Measurements from ENCODE around the gene PCDHB14. TPM values are rescaled to one million over a fixed set of nuclear protein-coding genes. Genes with fewer than 3 reads are reported as not detected.
"Not testable (repeated sequence)": the region's sequence is repeated elsewhere in the genome, so short reads cannot be mapped to it uniquely, and the experiment has no call there.

PCDHB14 gene
- total RNA-seq, 4 donors from 2014 or later, result 0.62 to 1.9 (median 0.76) TPM

DNA sequence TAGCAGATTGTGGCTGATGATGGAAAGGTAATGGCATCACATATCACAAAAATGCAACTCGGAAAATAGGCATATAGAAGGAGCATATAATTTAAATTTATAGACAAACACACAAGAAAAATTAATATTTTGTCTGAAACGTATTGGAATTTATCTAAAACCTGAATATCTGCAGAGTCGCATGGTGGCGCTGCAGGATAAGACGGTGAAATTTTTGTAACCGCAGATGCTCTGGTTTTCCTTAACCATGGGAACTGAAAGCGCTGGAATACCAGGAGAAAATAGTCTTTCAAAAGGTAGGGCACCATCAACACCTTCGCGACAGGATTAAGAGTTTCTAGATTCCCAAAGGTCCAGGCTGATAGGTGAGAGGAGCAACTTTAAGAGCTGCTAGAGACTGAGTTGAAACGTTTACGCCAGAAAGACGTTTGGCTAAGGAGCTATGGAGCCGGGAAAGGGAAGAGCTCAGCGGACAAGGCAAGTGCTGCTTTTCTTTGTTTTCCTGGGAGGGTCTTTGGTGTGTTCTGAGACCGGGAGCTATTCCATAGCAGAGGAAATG is 11.0 kb downstream of the PCDHB14 start:
- DNase-seq, result no peak
- H3K4me1 ChIP-seq, result no peaks in the 10 kb centered on the region
- peaks cover 6 to 55% (median 6%) of the 10 kb centered on the region in 3 donors for H3K9me3 ChIP-seq
- no peak for ATAC-seq
- TF ChIP-seq POLR2A (IDR thresholded peaks at IDR 0.05) (no peak), CTCF (IDR thresholded peaks at IDR 0.05 in 4 of 5, conservative IDR thresholded peaks at IDR 0.05 in 1 of 5) (no peak)
- peaks cover 0 to 21% (median 0%) of the 10 kb centered on the region in 3 donors for H3K27me3 ChIP-seq
- intact Hi-C loops (cut with DNase I; ENCODE audit: low total_unique reads), result no loop called here
- H3K4me3 ChIP-seq, result peak overlapping the region in 2 of 4 donors; percentile 14 to 45
- H3K36me3 ChIP-seq, result no peaks in the 10 kb centered on the region
- H3K27ac ChIP-seq, result no peak overlapping the region
- in situ Hi-C loops (cut with MboI; ENCODE audit: low sequenced_read_pairs in 4 of 4), result no loop called here

DNA sequence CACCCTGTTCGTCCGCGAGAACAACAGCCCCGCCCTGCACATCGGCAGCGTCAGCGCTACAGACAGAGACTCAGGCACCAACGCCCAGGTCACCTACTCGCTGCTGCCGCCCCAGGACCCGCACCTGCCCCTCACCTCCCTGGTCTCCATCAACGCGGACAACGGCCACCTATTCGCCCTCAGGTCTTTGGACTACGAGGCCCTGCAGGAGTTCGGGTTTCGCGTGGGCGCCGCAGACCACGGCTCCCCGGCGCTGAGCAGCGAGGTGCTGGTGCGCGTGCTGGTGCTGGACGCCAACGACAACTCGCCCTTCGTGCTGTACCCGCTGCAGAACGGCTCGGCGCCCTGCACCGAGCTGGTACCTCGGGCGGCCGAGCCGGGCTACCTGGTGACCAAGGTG is 12.8 kb downstream of the PCDHB14 start:
- H3K36me3 ChIP-seq; H3K27ac ChIP-seq; in situ Hi-C loops (cut with MboI; ENCODE audit: low sequenced_read_pairs in 4 of 4); DNase-seq; H3K4me3 ChIP-seq; intact Hi-C loops (cut with DNase I; ENCODE audit: low total_unique reads); ATAC-seq; H3K4me1 ChIP-seq: not testable (repeated sequence)
- Histone ChIP-seq H3K9me3 (peaks cover 6 to 61% (median 6%) of the 10 kb centered on the region in 3 donors), H3K27me3 (peaks cover 0 to 29% (median 0%) of the 10 kb centered on the region in 3 donors)

DNA sequence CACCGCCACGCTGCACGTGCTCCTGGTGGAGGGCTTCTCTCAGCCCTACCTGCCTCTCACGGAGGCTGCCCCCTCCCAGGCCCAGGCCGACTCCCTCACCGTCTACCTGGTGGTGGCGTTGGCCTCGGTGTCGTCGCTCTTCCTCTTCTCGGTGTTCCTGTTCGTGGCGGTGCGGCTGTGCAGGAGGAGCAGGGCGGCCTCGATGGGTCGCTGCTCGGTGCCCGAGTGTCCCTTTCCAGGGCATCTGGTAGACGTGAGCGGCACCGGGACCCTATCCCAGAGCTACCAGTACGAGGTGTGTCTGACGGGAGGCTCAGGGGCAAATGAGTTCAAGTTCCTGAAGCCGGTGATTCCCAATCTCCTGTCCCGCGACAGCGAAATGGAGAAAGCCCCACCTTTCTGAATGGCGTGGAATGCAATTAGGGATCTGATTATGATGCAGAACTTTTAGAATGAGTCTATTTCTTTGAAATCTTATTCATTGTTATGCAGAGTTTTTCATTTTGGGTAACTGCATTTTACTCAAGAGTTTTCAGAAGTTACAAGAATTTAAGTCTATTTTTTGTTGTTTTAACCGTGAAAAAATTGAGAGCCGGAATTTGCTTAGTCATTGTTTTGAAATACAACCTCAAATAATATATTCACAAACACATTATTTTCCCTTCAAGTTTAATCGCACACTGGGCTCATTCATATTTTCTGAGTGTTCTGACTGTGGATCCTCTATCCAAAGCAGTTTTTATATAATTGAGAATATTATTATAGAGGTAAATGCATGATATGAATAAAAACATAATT is 13.6 kb downstream of the PCDHB14 start:
- H3K27me3 ChIP-seq, result peaks cover 0 to 31% (median 0%) of the 10 kb centered on the region in 3 donors
- DNase-seq, result no peak
- H3K9me3 ChIP-seq, result peaks cover 6 to 68% (median 6%) of the 10 kb centered on the region in 3 donors
- ATAC-seq, result no peak
- no peaks in the 10 kb centered on the region for H3K36me3 ChIP-seq
- TF ChIP-seq CTCF (IDR thresholded peaks at IDR 0.05 in 4 of 5, conservative IDR thresholded peaks at IDR 0.05 in 1 of 5), result no peak
- no peak for TF ChIP-seq POLR2A (IDR thresholded peaks at IDR 0.05)
- no peak overlapping the region for H3K27ac ChIP-seq
- in situ Hi-C loops (cut with MboI; ENCODE audit: low sequenced_read_pairs in 4 of 4) (no loop called here), intact Hi-C loops (cut with DNase I; ENCODE audit: low total_unique reads) (no loop called here)
- H3K4me1 ChIP-seq, result no peaks in the 10 kb centered on the region
- no peak overlapping the region for H3K4me3 ChIP-seq

DNA sequence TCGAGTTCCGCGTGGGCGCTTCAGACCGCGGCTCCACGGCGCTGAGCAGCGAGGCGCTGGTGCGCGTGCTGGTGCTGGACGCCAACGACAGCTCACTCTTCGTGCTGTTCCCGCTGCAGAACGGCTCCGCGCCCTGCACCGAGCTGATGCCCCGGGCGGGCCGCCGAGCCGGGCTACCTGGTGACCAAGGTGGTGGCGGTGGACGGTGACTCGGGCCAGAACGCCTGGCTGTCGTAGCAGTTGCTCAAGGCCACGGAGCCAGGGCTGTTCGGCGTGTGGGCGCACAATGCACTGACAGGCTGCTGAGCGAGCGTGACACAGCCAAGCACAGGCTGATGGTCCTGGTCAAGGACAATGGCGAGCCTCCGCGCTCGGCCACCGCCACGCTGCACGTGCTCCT is 18.4 kb downstream of the PCDHB14 start:
- Histone ChIP-seq H3K27me3 (peaks cover 0 to 16% (median 0%) of the 10 kb centered on the region in 3 donors), H3K4me3 (no peak overlapping the region), H3K9me3 (peaks cover 0 to 79% (median 6%) of the 10 kb centered on the region in 3 donors), H3K4me1 (no peaks in the 10 kb centered on the region), H3K27ac (no peak overlapping the region), H3K36me3 (no peaks in the 10 kb centered on the region)
- in situ Hi-C loops (cut with MboI; ENCODE audit: low sequenced_read_pairs in 4 of 4) (no loop called here), intact Hi-C loops (cut with DNase I; ENCODE audit: low total_unique reads) (no loop called here)
- ATAC-seq (no peak), DNase-seq (no peak)
- no peak for TF ChIP-seq POLR2A (IDR thresholded peaks at IDR 0.05)
- no peak for TF ChIP-seq CTCF (IDR thresholded peaks at IDR 0.05 in 4 of 5, conservative IDR thresholded peaks at IDR 0.05 in 1 of 5)

DNA sequence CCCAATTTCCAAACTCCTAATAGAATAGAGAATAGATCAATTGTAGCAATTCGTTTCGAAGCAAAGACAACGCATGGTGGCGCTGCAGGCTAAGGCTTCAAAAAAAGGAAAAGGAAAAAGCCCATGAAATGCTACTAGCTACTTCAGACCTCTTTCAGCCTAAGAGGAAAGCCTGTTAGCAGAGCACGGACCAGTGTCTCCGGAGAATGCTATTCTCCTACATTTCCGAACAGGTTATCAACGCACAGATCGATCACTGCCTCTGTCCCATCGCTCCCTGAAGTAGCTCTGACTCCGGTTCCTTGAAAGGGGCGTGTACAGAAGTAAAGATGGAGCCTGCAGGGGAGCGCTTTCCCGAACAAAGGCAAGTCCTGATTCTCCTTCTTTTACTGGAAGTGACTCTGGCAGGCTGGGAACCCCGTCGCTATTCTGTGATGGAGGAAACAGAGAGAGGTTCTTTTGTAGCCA is 22.1 kb downstream of the PCDHB14 start, which contains the start of gene PCDHB15:
Gene PCDHB15, plus strand, starts transcription at position 146 of the 468 bp plus-strand sequence. Its CDS starts 184 bp downstream, at position 330.
- intact Hi-C loops (cut with DNase I; ENCODE audit: low total_unique reads), result no loop called here
- H3K9me3 ChIP-seq, result peaks cover 0 to 59% (median 9%) of the 10 kb centered on the region in 3 donors
- H3K36me3 ChIP-seq, result peaks cover 0 to 5% of the 10 kb centered on the region in 2 donors
- peaks cover 0 to 23% (median 0%) of the 10 kb centered on the region in 3 donors for H3K27me3 ChIP-seq
- in situ Hi-C loops (cut with MboI; ENCODE audit: low sequenced_read_pairs in 4 of 4), result no loop called here
- ATAC-seq (no peak), DNase-seq (no peak)
- TF ChIP-seq CTCF (IDR thresholded peaks at IDR 0.05 in 4 of 5, conservative IDR thresholded peaks at IDR 0.05 in 1 of 5), result peak in 2 of 5 experiments; percentile 13 to 43
- no peak for TF ChIP-seq POLR2A (IDR thresholded peaks at IDR 0.05)
- no peaks in the 10 kb centered on the region for H3K4me1 ChIP-seq
- H3K4me3 ChIP-seq, result peak within 1 kb of the TSS; percentile 8 to 39 (median 26)
- no peak within 1 kb of the TSS for H3K27ac ChIP-seq

DNA sequence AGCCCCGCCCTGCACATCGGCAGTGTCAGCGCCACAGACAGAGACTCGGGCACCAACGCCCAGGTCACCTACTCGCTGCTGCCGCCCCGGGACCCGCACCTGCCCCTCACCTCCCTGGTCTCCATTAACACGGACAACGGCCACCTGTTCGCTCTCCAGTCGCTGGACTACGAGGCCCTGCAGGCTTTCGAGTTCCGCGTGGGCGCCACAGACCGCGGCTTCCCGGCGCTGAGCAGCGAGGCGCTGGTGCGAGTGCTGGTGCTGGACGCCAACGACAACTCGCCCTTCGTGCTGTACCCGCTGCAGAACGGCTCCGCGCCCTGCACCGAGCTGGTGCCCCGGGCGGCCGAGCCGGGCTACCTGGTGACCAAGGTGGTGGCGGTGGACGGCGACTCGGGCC is 23.8 kb downstream of the PCDHB14 start:
- H3K36me3 ChIP-seq; intact Hi-C loops (cut with DNase I; ENCODE audit: low total_unique reads); ATAC-seq; H3K4me1 ChIP-seq; DNase-seq; H3K27ac ChIP-seq; in situ Hi-C loops (cut with MboI; ENCODE audit: low sequenced_read_pairs in 4 of 4); H3K4me3 ChIP-seq: not testable (repeated sequence)
- Histone ChIP-seq H3K9me3 (peaks cover 0 to 60% (median 9%) of the 10 kb centered on the region in 3 donors), H3K27me3 (peaks cover 0 to 14% (median 0%) of the 10 kb centered on the region in 3 donors)

GRCh38 chr5:141247434-141247833 is 24.3 kb downstream of the PCDHB14 start:
- peaks cover 0 to 60% (median 9%) of the 10 kb centered on the region in 3 donors for H3K9me3 ChIP-seq
- ATAC-seq; H3K27ac ChIP-seq; intact Hi-C loops (cut with DNase I; ENCODE audit: low total_unique reads); H3K4me3 ChIP-seq; DNase-seq; in situ Hi-C loops (cut with MboI; ENCODE audit: low sequenced_read_pairs in 4 of 4); H3K4me1 ChIP-seq; H3K36me3 ChIP-seq: not testable (repeated sequence)
- H3K27me3 ChIP-seq, result peaks cover 0 to 11% (median 0%) of the 10 kb centered on the region in 3 donors

Data from gastrocnemius medialis (tissue), 4 donors.